Activated CD8-positive, alpha-beta memory T cell treated with anti-CD3 and anti-CD28 coated beads for 24 hours (primary cell): ENCODE data around the gene FBXO28.

Source experiments
- DNase-seq: peaks from one replicate; pipeline ENCODE4 v3.0.0-alpha.2; 2020

Gene FBXO28

GRCh38 chr1:224095867-224096266, 18.0 kb upstream of the FBXO28 start:
- no peak for DNase-seq

DNA sequence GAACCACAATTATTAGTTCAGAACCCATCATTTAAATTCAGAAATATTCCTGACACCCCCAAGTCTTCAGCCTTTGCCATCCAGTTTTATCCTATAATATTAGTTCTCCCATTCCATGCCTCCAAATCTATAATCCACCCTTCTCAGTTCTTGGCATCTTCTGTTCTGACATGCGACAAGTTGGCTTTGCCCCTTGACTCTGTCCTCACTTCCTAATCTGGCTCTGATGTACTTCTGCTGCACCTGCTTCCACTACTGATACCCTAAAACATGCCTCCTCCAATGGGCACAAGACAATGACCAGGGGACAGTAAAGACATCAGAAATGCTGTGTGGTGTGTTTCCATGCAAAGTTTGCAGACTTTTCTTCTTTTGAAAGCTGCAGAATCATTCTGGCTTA, 17.1 kb upstream of the FBXO28 start:
- DNase-seq: no peak

GRCh38 chr1:224098007-224098406, 15.9 kb upstream of the FBXO28 start:
- no peak for DNase-seq

- no peak for DNase-seq
Measured at GRCh38 chr1:224106568-224107281, 7.2 kb upstream of the FBXO28 start.

GRCh38 chr1:224107282-224107625, 6.7 kb upstream of the FBXO28 start:
- DNase-seq: no peak

DNA sequence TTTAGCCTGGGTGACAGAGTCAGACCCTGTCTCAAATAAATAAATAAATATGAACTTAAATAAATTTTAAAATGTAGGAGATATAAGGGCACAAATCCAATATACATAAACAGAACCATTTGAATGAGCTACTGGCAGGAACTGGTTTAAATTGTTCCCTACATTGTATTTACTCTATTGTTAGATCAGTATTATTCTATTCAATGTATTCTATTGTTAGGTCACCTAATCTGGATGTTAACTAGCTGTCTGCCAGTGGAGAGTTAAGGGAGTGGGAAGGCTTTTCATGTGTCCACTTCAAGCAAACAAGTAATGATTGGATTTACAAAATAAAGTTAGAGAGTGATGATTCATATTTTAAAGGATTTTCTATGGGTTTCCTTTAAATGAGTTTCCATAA, 4.9 kb upstream of the FBXO28 start:
- DNase-seq: no peak

DNA sequence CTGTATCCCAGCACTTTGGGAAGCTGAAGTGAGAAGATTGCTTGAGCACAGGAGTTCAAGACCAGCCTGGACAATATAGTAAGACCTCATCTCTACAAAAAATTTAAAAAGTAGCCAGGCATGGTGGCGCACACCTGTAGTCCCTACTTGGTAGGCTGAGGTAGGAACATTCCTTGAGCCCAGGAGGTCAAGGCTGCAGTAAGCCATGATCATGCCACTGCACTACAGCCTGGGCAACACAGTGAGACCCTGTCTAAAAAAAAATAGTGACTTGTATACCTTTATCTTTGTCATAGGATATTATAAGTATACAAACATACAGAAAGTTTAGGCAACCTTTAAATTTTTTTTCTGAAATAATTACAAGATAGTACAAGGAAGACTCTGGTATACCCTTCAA, 3.9 kb upstream of the FBXO28 start:
- no peak for DNase-seq

GRCh38 chr1:224113005-224113404, 906 bp upstream of the FBXO28 start:
- DNase-seq: no peak

DNA sequence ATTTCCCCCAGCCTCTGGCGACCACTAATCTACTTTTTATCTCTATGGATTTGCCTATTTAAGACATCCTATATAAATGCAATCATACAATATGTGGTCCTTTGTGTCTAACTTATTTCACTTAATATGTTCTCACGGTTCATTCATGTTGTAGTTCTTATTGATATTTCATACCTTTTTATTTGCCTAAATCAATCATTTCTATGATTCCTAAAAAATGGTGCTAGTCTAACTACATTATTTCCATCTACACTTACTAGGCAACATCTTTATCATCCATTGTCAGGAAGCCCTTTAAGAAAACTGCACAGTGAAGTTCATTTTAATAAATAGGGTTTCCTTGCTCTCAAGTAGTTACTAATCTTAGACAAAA, 380 bp upstream of the FBXO28 start:
- no peak for DNase-seq

- no peak for DNase-seq
Measured at GRCh38 chr1:224114787-224115175, 870 bp downstream of the FBXO28 start.

DNA sequence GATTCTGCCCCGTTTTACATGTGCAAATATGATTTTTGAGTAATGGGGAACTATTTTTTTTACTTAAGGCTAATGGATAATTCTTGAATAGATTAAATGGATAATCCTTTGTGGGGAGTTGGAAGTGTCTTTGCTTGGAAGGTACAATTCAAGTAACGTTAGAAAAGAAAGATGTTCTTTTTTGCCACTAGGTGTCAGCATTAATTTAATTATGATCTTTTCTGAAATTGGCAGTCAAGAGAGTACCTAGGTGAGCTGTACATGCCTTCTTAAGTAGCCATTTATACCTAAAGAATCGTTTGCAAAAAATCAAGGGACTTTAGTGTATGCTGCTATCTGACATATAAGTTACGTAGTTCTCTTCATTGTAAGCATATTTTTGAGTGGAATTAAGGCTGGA, 2.2 kb downstream of the FBXO28 start:
- DNase-seq: no peak

DNA sequence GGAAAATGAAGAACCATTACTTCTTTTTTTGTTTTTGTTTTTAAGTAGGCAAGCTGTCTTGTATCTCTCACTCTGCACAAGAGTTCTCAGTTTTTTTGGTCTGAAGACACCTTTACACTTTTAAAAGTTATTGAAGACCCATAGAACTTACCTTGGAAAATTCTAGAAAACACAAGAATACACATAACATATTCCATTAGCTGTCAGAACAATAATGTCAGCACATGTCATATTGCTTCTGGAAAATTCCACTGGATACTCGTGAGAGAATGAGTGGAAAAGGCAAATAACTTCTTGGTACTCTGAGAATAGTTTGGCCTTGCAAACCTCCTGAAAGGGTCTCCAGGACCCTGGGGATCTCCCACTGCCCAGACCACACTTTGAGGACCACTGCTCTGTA, 4.8 kb downstream of the FBXO28 start:
- DNase-seq: no peak

DNA sequence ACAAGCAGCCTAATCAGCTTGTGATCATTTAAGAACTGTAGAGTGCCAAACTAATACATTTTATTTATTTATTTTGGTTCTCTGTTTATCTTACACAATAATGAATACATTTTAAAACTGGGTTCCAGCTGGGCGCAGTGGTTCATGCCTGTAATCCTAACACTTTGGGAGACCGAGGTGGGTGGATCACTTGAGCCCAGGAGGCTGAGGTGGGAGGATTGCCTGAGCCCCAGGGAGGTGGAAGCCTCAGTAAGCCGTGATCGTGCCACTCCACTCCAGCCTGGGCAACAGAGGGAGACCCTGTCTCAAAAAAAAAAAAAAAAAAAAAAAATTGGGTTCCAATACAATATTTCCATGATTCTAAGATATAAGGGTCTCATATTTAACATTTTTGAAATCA, 9.2 kb downstream of the FBXO28 start:
- DNase-seq: no peak

DNA sequence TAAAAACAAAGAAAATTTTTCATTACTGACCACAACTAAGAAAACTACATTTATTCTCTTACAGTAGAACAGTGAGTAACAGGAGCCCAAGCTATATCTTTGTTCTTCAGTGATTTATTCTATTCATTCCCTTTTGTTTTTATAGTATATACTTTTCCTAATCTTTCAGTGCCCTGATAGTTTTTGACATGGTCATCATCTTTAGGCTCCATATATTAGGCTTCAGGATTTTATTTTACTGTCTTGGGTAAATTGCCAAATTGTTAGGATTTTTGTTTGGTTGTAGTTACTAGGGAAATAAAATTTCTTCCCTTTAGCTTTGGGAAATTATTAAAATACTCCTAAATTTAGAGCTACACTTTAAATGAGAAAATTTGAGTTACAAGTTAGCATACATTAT, 10.3 kb downstream of the FBXO28 start:
- DNase-seq: no peak

DNA sequence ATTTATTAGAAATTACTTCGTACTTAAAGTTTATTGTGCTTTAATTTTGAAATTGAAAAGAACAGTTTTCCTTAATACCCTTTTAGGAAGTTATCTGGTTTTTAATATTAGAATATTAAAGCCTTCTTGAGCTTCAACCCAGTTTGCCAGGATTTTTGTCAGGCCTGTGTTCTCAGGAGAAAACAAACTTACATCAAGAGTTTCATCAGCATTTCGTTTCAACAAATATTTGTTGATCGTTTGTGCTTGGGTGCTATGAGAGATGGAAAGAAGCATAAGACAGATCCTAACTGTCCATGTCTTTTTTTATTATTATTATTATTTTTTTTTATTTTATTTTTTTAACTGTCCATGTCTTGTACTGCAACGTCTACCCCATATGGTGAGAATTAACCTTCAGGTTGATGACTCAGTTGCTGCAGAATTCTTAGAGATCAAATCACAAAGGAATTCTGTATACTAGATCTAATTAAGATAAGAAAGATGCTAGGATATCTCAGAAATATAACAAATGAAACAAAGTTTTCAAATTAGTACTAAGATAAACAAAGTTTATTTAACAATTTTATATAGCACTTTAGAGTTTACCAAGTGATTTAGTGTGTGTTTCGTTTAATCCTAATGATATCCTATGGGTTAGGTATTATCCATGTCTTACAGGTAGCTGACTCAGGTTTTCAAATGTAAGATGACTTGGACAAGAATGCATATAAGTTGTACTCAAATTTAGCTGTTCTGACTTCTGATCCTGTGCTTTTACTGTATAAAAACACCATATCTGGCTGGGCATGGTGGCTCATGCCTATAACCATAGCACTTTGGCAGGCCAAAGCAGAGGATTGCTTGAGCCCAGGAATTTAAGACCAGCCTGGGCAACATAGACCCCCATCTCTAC, 14.3 kb downstream of the FBXO28 start:
- no peak for DNase-seq

- no peak for DNase-seq
Measured at GRCh38 chr1:224131253-224131652, 17.3 kb downstream of the FBXO28 start.

GRCh38 chr1:224132901-224133300, 19.0 kb downstream of the FBXO28 start:
- DNase-seq: no peak

- no peak for DNase-seq
Measured at GRCh38 chr1:224133741-224134299, 19.9 kb downstream of the FBXO28 start.

- DNase-seq: no peak
Measured at GRCh38 chr1:224137518-224137917, 23.6 kb downstream of the FBXO28 start.

GRCh38 chr1:224138198-224138597, 24.3 kb downstream of the FBXO28 start:
- DNase-seq: no peak

DNA sequence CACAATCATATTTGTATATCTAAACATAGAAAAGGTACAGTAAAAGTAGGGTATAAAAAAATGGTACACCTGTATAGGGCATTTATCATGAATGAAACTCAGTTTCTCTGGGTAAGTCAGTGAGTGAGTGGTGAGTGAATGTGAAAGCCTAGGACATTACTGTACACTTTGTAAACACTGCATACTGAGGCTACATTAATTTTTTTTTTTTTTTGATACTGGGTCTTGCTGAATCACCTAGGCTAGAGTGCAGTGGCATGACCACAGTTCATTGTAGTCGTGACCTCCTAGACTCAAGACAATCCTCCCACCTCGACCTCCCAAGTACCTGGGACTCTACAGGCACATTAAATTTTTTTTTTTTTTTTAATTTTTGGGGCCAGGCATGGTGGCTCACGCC, 27.8 kb downstream of the FBXO28 start:
- no peak for DNase-seq

GRCh38 chr1:224149709-224150108, 35.8 kb downstream of the FBXO28 start:
- no peak for DNase-seq

GRCh38 chr1:224151117-224151516, 37.2 kb downstream of the FBXO28 start:
- no peak for DNase-seq

GRCh38 chr1:224157316-224157715, 43.4 kb downstream of the FBXO28 start:
- no peak for DNase-seq
